ENCODE measurements around the gene ZBTB8A.
A peak's percentile ranks its signal among the peaks of the same experiment; 100 is the strongest.

The ZBTB8A gene

GRCh38 chr1:32650248-32650751 is 111.1 kb downstream of the ZBTB8A start, which contains the start of gene ZBTB8OS:
TSS of gene ZBTB8OS (minus strand) at chr1:32650550. CDS start at chr1:32650529, 21 bp downstream.
- DNase-seq (ENCODE audit: insufficient read length, low spot score), result peak; percentile 77

GRCh38 chr1:32650752-32651460 is 111.7 kb downstream of the ZBTB8A start, which contains the start of gene RBBP4:
TSS of gene RBBP4 (plus strand) at chr1:32651208. CDS start at chr1:32651307, 99 bp downstream.
- FAIRE-seq, result no peak
- TF ChIP-seq CTCF (IDR thresholded peaks at IDR 0.05; ENCODE audit: insufficient read depth, missing control alignments), result no peak
- DNase-seq (ENCODE audit: insufficient read length, low spot score), result peak; percentile 87

More at GRCh38 chr1:32650248-32650751, 111.1 kb downstream of the ZBTB8A start, which contains the start of gene ZBTB8OS:
- no peak for TF ChIP-seq CTCF (IDR thresholded peaks at IDR 0.05; ENCODE audit: insufficient read depth, missing control alignments)
- FAIRE-seq, result no peak

- no peak for TF ChIP-seq CTCF (IDR thresholded peaks at IDR 0.05; ENCODE audit: insufficient read depth, missing control alignments)
- FAIRE-seq, result no peak
- no peak for DNase-seq (ENCODE audit: insufficient read length, low spot score)
Measured at GRCh38 chr1:32651461-32652073, 112.3 kb downstream of the ZBTB8A start.

- no peak for TF ChIP-seq CTCF (IDR thresholded peaks at IDR 0.05; ENCODE audit: insufficient read depth, missing control alignments)
- DNase-seq (ENCODE audit: insufficient read length, low spot score) (no peak), FAIRE-seq (no peak)
Measured at GRCh38 chr1:32652244-32652962, 113.2 kb downstream of the ZBTB8A start.

Data from D721Med (cell line).